ENCODE measurements around the gene SATB2. TPM values are rescaled to one million over a fixed set of nuclear protein-coding genes. Genes with fewer than 3 reads are reported as not detected.

SATB2 gene
- total RNA-seq, 1 experiment from 2014 or later: 11.2 TPM

GRCh38 chr2:199342334-199342733, 115.4 kb downstream of the SATB2 start:
- Mint-ChIP-seq H3K27ac (ENCODE audit: unreplicated experiment) (no peak overlapping the region), H3K4me1 (ENCODE audit: low read depth, unreplicated experiment) (no peaks in the 10 kb centered on the region), H3K27me3 (ENCODE audit: unreplicated experiment) (no peaks in the 10 kb centered on the region), H3K4me3 (ENCODE audit: low read depth, unreplicated experiment) (no peak overlapping the region), H3K36me3 (ENCODE audit: insufficient read depth, unreplicated experiment) (no peaks in the 10 kb centered on the region), H3K9me3 (ENCODE audit: low read depth, unreplicated experiment) (no peaks in the 10 kb centered on the region)
- TF ChIP-seq, protein P1, sequence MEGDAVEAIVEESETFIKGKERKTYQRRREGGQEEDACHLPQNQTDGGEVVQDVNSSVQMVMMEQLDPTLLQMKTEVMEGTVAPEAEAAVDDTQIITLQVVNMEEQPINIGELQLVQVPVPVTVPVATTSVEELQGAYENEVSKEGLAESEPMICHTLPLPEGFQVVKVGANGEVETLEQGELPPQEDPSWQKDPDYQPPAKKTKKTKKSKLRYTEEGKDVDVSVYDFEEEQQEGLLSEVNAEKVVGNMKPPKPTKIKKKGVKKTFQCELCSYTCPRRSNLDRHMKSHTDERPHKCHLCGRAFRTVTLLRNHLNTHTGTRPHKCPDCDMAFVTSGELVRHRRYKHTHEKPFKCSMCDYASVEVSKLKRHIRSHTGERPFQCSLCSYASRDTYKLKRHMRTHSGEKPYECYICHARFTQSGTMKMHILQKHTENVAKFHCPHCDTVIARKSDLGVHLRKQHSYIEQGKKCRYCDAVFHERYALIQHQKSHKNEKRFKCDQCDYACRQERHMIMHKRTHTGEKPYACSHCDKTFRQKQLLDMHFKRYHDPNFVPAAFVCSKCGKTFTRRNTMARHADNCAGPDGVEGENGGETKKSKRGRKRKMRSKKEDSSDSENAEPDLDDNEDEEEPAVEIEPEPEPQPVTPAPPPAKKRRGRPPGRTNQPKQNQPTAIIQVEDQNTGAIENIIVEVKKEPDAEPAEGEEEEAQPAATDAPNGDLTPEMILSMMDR (IDR thresholded peaks at IDR 0.05; ENCODE audit: unreplicated experiment): no peak
- DNase-seq: no peak
- no TSS peak for BruUV-seq (replicated peaks)
- intact Hi-C loops (cut with micrococcal nuclease; ENCODE audit: unreplicated experiment): no loop called here
- CTCF ChIA-PET: interaction anchor here (0.7 kb wide), 1 partner anchor 20 kb away, joined by 3 read pairs; no protein-coding TSS in a partner anchor

GRCh38 chr2:199341123-199341522, 116.6 kb downstream of the SATB2 start:
- Mint-ChIP-seq H3K4me3 (ENCODE audit: low read depth, unreplicated experiment) (no peak overlapping the region), H3K27ac (ENCODE audit: unreplicated experiment) (no peak overlapping the region), H3K9me3 (ENCODE audit: low read depth, unreplicated experiment) (no peaks in the 10 kb centered on the region), H3K36me3 (ENCODE audit: insufficient read depth, unreplicated experiment) (no peaks in the 10 kb centered on the region), H3K27me3 (ENCODE audit: unreplicated experiment) (no peaks in the 10 kb centered on the region), H3K4me1 (ENCODE audit: low read depth, unreplicated experiment) (no peaks in the 10 kb centered on the region)
- intact Hi-C loops (cut with micrococcal nuclease; ENCODE audit: unreplicated experiment): no loop called here
- no peak for DNase-seq
- TF ChIP-seq, protein P1 (IDR thresholded peaks at IDR 0.05; ENCODE audit: unreplicated experiment): no peak
- CTCF ChIA-PET: no interaction called here
- no TSS peak for BruUV-seq (replicated peaks)

DNA sequence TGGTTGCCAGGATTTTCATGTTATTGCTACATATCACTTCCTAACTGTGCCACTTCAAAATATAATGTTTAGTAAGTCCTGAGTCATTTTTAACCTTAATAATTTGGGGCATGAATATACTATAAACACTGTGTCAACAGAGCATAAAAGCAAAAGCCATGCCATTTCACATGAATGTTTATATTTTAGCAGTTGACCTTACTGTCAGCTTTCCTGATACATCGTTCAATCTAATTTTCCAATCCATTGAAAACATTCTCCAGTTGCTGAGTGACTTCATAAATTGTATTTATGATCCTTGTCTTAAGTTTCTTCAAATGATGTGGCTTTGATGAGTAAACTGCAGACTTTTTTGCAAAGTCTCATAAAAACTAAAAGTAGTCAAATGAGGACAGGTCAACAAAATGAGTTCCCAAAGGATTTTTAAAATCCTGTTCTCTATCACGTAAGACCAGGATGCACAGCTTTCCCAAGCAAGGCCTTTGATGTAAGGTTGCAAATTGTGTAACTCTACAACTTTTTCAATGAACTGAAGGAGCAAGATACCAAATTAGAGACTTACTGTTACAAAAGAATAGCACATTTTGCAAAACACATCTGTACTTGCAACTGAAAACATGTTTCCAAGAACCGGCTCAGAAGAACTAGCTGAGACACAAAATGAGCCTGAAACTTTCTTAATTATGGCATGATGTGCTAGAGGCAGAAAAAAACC, 117.7 kb downstream of the SATB2 start:
- CTCF ChIA-PET: interaction anchor here (0.6 kb wide), 1 partner anchor 323 kb away, joined by 4 read pairs; no protein-coding TSS in a partner anchor
- TF ChIP-seq, protein P1 (IDR thresholded peaks at IDR 0.05; ENCODE audit: unreplicated experiment): no peak
- H3K36me3 Mint-ChIP-seq (ENCODE audit: insufficient read depth, unreplicated experiment): no peaks in the 10 kb centered on the region
- DNase-seq: no peak
- no peaks in the 10 kb centered on the region for H3K9me3 Mint-ChIP-seq (ENCODE audit: low read depth, unreplicated experiment)
- intact Hi-C loops (cut with micrococcal nuclease; ENCODE audit: unreplicated experiment): no loop called here
- H3K27me3 Mint-ChIP-seq (ENCODE audit: unreplicated experiment): no peaks in the 10 kb centered on the region
- no peak overlapping the region for H3K4me3 Mint-ChIP-seq (ENCODE audit: low read depth, unreplicated experiment)
- no peaks in the 10 kb centered on the region for H3K4me1 Mint-ChIP-seq (ENCODE audit: low read depth, unreplicated experiment)
- no peak overlapping the region for H3K27ac Mint-ChIP-seq (ENCODE audit: unreplicated experiment)
- BruUV-seq (replicated peaks): no TSS peak

DNA sequence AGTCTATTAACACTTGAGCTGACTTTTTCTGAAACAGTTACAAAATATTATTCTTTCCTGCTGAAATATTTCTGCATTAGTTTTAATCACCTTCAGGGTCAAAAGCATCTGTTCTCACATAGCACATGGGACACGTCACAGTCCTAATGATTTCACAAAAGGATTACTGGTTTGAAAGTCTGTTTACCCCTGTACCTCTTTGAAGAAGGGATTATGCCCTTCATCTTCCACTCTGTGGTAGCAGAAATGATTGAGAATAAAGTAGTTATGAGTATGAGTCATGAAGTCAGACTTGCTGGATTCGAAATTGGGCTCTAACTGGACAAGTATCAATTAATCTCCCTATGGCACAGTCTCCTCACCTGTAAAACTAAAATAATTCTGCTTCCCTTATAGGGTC, 121.2 kb downstream of the SATB2 start:
- intact Hi-C loops (cut with micrococcal nuclease; ENCODE audit: unreplicated experiment): no loop called here
- no peak for DNase-seq
- CTCF ChIA-PET: no interaction called here
- H3K9me3 Mint-ChIP-seq (ENCODE audit: low read depth, unreplicated experiment): no peaks in the 10 kb centered on the region
- no peaks in the 10 kb centered on the region for H3K4me1 Mint-ChIP-seq (ENCODE audit: low read depth, unreplicated experiment)
- no peak overlapping the region for H3K27ac Mint-ChIP-seq (ENCODE audit: unreplicated experiment)
- H3K27me3 Mint-ChIP-seq (ENCODE audit: unreplicated experiment): no peaks in the 10 kb centered on the region
- BruUV-seq (replicated peaks): no TSS peak
- TF ChIP-seq, protein P1 (IDR thresholded peaks at IDR 0.05; ENCODE audit: unreplicated experiment): no peak
- H3K36me3 Mint-ChIP-seq (ENCODE audit: insufficient read depth, unreplicated experiment): no peaks in the 10 kb centered on the region
- no peak overlapping the region for H3K4me3 Mint-ChIP-seq (ENCODE audit: low read depth, unreplicated experiment)

Measured in Calu3 (cell line).